HepG2 (cell line): ENCODE data around the gene POC1B. TPM values are rescaled to one million over a fixed set of nuclear protein-coding genes. Genes with fewer than 3 reads are reported as not detected.

Experiments
- ATAC-seq: fragments of 200-7000 bp; cut with Tn5 transposase; 3 replicates; pipeline ENCODE4 v1.9.1; 2020; ENCODE audit warnings: mild to moderate bottlenecking, moderate library complexity
- BruUV-seq: library from RNA; stranded (reverse); fragments of 400-500 nt; replicated peaks from 2 replicates; lab custom pipeline; 2021; lab: Mats Ljungman, UMichigan
- CTCF ChIA-PET: fragments of 300-600 bp; formaldehyde crosslinking; extraction: SDS; loops from one replicate; lab custom pipeline; 2021; ENCODE audit warnings: low total read pairs, inconsistent platforms, low intra/inter-chr PET ratio; lab: Yijun Ruan, JAX
- POLR2A ChIA-PET: fragments of 350-600 bp; sonication (Branson Sonifier 250); formaldehyde crosslinking; loops from one replicate; lab custom pipeline; 2020; ENCODE audit warnings: antibody characterized with exemption, inconsistent platforms; lab: Yijun Ruan, JAX
- DNase-seq: peaks from one replicate; pipeline ENCODE4 v3.0.0-alpha.2; 2015; ENCODE audit warnings: low spot score
- FAIRE-seq: peaks from 3 replicates; lab custom pipeline; 2011; peaks lifted over from hg19 to GRCh38; lab: Jason Lieb, UNC
- H2AFZ ChIP-seq: one replicate; pipeline ENCODE4 v1.6.1; 2011; ENCODE audit warnings: low read length, inconsistent platforms
- H3K27ac ChIP-seq: fragments of 300-600 bp; 3 replicates; pipeline ENCODE4 v1.8.0; 2011; ENCODE audit warnings: mixed run types, mild to moderate bottlenecking, mixed read lengths, low read length, inconsistent platforms; ENCODE audit not compliant: insufficient read depth; ENCODE audit errors: extremely low read length
- H3K27me3 ChIP-seq, 2 experiments: fragments of 200-600 bp in 1 of 2; 2 replicates in 1 of 2; 3 replicates in 1 of 2; pipeline versions ENCODE4 v1.6.0 to v1.8.0; 2011; ENCODE audit warnings: low read length in 2 of 2, mild to moderate bottlenecking in 2 of 2, moderate library complexity in 2 of 2, inconsistent platforms in 1 of 2; ENCODE audit not compliant: insufficient read depth in 2 of 2, control insufficient read depth in 1 of 2
- H3K36me3 ChIP-seq, 2 experiments: fragments of 200-600 bp in 1 of 2; replicated peaks in 1 of 2; 2 replicates in 1 of 2; 3 replicates in 1 of 2; pipeline versions ENCODE4 v1.5.1 to v1.8.0; 2011; ENCODE audit warnings: low read length in 2 of 2, inconsistent platforms in 1 of 2; ENCODE audit not compliant: insufficient read depth in 2 of 2, control insufficient read depth in 1 of 2
- H3K4me1 ChIP-seq: 2 replicates; pipeline ENCODE4 v1.5.1; 2012; ENCODE audit warnings: low read length, inconsistent platforms; ENCODE audit not compliant: insufficient read depth
- H3K4me2 ChIP-seq: 2 replicates; pipeline ENCODE4 v1.6.0; 2011; ENCODE audit warnings: low read depth, low read length, inconsistent platforms
- H3K4me3 ChIP-seq, 3 experiments: fragments of 200-600 bp in 1 of 3; sonication (generic), shearing (Covaris generic) in 1 of 3; replicated peaks in 1 of 3; 2 replicates each; pipeline ENCODE4 v1.5.1; 2011 to 2016; ENCODE audit warnings: low read length in 3 of 3, inconsistent platforms in 2 of 3, low read depth in 2 of 3, mild to moderate bottlenecking in 2 of 3, control low read depth in 1 of 3, mixed read lengths in 1 of 3; ENCODE audit not compliant: insufficient read depth in 1 of 3
- H3K79me2 ChIP-seq: one replicate; pipeline ENCODE4 v1.6.1; 2011; ENCODE audit warnings: low read length, inconsistent platforms; ENCODE audit not compliant: insufficient read depth
- H3K9ac ChIP-seq: 2 replicates; pipeline ENCODE4 v1.6.0; 2011; ENCODE audit warnings: mild to moderate bottlenecking, low read depth, low read length, inconsistent platforms; ENCODE audit not compliant: insufficient read depth
- H3K9me3 ChIP-seq: 2 replicates; pipeline ENCODE4 v1.5.1; 2012; ENCODE audit warnings: mild to moderate bottlenecking, low read length
- H4K20me1 ChIP-seq: 2 replicates; pipeline ENCODE4 v1.6.0; 2011; ENCODE audit warnings: inconsistent platforms, mild to moderate bottlenecking, low read length, moderate library complexity; ENCODE audit not compliant: insufficient read depth
- AHDC1 ChIP-seq: sonication (generic); formaldehyde crosslinking; IDR thresholded peaks from 2 replicates; pipeline ENCODE4 v1.5.1; 2020; ENCODE audit warnings: mild to moderate bottlenecking, missing genetic modification reagents, borderline replicate concordance
- ATF4 ChIP-seq, 2 experiments: fragments of 450-650 bp in 1 of 2; sonication (generic) in 1 of 2; formaldehyde crosslinking; IDR thresholded peaks; 2 replicates each; pipeline versions ENCODE4 v1.5.0 to v1.8.0; 2020 to 2022; ENCODE audit warnings: mild to moderate bottlenecking in 1 of 2, missing genetic modification reagents in 1 of 2
- GABPB1 ChIP-seq: IDR thresholded peaks from 2 replicates; pipeline ENCODE4 v1.6.1; 2016; ENCODE audit warnings: mild to moderate bottlenecking, missing genetic modification reagents, moderate library complexity, missing compliant biosample characterization
- KLF16 ChIP-seq, 2 experiments: sonication (generic) in 1 of 2; formaldehyde crosslinking in 1 of 2; IDR thresholded peaks; 2 replicates each; pipeline versions ENCODE4 v1.6.1 to v1.8.0; 2016 to 2023; ENCODE audit warnings: missing genetic modification reagents in 2 of 2, missing compliant biosample characterization in 1 of 2
- KMT2B ChIP-seq: IDR thresholded peaks from 2 replicates; pipeline ENCODE4 v1.6.1; 2016; ENCODE audit warnings: missing genetic modification reagents, missing compliant biosample characterization
- REPIN1 ChIP-seq: sonication (generic); formaldehyde crosslinking; IDR thresholded peaks from 2 replicates; pipeline ENCODE4 v1.8.0; 2022; ENCODE audit warnings: missing genetic modification reagents, low read depth, mild to moderate bottlenecking, borderline replicate concordance
- TFDP1 ChIP-seq: IDR thresholded peaks from 2 replicates; pipeline ENCODE4 v1.6.1; 2016; ENCODE audit warnings: missing compliant biosample characterization, missing genetic modification reagents, borderline replicate concordance
- ZNF343 ChIP-seq: sonication (generic); formaldehyde crosslinking; IDR thresholded peaks from 2 replicates; pipeline ENCODE4 v1.4.0; 2020; ENCODE audit warnings: mild to moderate bottlenecking, missing genetic modification reagents
- ZNF614 ChIP-seq: IDR thresholded peaks from 2 replicates; pipeline ENCODE4 v1.6.1; 2018; ENCODE audit warnings: missing biosample characterization, missing genetic modification reagents, inconsistent platforms, borderline replicate concordance
- ZNF615 ChIP-seq: sonication (generic); formaldehyde crosslinking; IDR thresholded peaks from 2 replicates; pipeline ENCODE4 v1.5.0; 2020; ENCODE audit warnings: mild to moderate bottlenecking, missing genetic modification reagents, borderline replicate concordance
- WGBS: methylation state at CpG from one replicate; pipeline ENCODE4 v1.1.6; 2017; ENCODE audit warnings: low lambda C conversion rate; 5-methylcytosine and 5-hydroxymethylcytosine counted together
- in situ Hi-C: cut with HindIII; loops from 2 replicates; pipeline ENCODE4 v1.10.0; 2017; ENCODE audit warnings: low pct_unique_long_range_greater_than_20kb; ENCODE audit not compliant: extremely low pct_ligation_motif_present
- intact Hi-C: fragments of 100-400 bp; cut with micrococcal nuclease; formaldehyde crosslinking; loops from one replicate; pipeline ENCODE4 v1.10.0; 2022; ENCODE audit not compliant: unreplicated experiment
- polyA plus RNA-seq, 8 experiments: library from polyadenylated mRNA; depleted of rRNA in 3 of 8; stranded (reverse) in 7 of 8; unstranded in 1 of 8; fragments of >200 nt; fragmentation: Illumina TruSeq in 4 of 8; extraction: Trizol in 4 of 8; gene quantifications; 2 replicates each; pipeline versions ENCODE4 v1.2.1 to v1.2.3, GENCODE V29; 2011 to 2016; ENCODE audit warnings: low read depth in 4 of 8, missing spikeins in 1 of 8, mixed read lengths in 1 of 8; ENCODE audit not compliant: insufficient read depth in 1 of 8
- total RNA-seq, 5 experiments: library from RNA; depleted of rRNA; stranded (reverse); fragments of >200 nt; fragmentation: Illumina TruSeq; extraction: Trizol; gene quantifications; 2 replicates each; pipeline ENCODE4 v1.2.3, GENCODE V29; 2016; ENCODE audit warnings: low read depth in 1 of 5
- TF ChIP-seq, protein P1 (sequence below): sonication (generic); formaldehyde crosslinking; IDR thresholded peaks from 2 replicates; pipeline ENCODE4 v1.4.0; 2020; ENCODE audit warnings: missing genetic modification reagents, borderline replicate concordance

POC1B gene
- total and polyA plus RNA-seq, 2 of the 13 experiments (the other 11 are each of a cell fraction or from before 2014, with no cell fraction given) = 9.3 to 11.0 TPM

GRCh38 chr12:89436062-89436461 is 89.8 kb downstream of the POC1B start (continued):
- no peak for TF ChIP-seq ZNF615 (CRISPR knock-in tag)
- no peak for TF ChIP-seq TFDP1 (CRISPR knock-in tag)

DNA sequence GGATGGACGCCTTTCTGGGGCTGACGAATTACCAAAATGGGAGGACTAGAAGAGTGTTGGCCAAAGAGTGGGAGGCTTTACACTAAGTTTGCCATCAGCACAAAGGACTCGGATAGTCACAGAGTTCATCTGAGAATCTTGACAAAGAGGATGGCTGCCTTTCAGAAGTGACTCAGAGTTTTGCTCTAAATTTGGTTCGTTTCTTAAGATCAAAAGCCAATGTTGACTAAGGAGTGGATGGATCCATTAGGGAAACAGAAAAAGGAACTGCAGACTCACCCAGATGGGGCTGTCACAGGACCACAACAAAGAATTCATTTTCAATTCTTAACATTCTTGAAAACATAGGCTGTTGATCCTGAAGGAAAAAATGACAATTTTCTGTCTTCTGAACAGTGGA is 92.2 kb downstream of the POC1B start:
- ChIA-PET POLR2A (no interaction called here), CTCF (no interaction called here)
- Histone ChIP-seq H3K4me1 (peaks cover 10% of the 10 kb centered on the region; the same call in 1 of the 2 replicates), H3K27ac (no peak overlapping the region), H3K9me3 (no peaks in the 10 kb centered on the region), H3K4me3 (no peak overlapping the region), H4K20me1 (no peaks in the 10 kb centered on the region), H3K79me2 (no peaks in the 10 kb centered on the region), H3K9ac (no peak overlapping the region), H2AFZ (no peak overlapping the region), H3K4me2 (no peak overlapping the region), H3K27me3 (no peaks in the 10 kb centered on the region), H3K36me3 (no peaks in the 10 kb centered on the region; a peak in 1 of 5 replicates)
- no peak for FAIRE-seq
- 91% methylated on average over 4 of the region's 4 CpGs for WGBS
- no TSS peak for BruUV-seq
- intact Hi-C loops = no loop called here
- DNase-seq = no peak
- in situ Hi-C loops = no loop called here
- no peak for ATAC-seq
- TF ChIP-seq, protein P1, sequence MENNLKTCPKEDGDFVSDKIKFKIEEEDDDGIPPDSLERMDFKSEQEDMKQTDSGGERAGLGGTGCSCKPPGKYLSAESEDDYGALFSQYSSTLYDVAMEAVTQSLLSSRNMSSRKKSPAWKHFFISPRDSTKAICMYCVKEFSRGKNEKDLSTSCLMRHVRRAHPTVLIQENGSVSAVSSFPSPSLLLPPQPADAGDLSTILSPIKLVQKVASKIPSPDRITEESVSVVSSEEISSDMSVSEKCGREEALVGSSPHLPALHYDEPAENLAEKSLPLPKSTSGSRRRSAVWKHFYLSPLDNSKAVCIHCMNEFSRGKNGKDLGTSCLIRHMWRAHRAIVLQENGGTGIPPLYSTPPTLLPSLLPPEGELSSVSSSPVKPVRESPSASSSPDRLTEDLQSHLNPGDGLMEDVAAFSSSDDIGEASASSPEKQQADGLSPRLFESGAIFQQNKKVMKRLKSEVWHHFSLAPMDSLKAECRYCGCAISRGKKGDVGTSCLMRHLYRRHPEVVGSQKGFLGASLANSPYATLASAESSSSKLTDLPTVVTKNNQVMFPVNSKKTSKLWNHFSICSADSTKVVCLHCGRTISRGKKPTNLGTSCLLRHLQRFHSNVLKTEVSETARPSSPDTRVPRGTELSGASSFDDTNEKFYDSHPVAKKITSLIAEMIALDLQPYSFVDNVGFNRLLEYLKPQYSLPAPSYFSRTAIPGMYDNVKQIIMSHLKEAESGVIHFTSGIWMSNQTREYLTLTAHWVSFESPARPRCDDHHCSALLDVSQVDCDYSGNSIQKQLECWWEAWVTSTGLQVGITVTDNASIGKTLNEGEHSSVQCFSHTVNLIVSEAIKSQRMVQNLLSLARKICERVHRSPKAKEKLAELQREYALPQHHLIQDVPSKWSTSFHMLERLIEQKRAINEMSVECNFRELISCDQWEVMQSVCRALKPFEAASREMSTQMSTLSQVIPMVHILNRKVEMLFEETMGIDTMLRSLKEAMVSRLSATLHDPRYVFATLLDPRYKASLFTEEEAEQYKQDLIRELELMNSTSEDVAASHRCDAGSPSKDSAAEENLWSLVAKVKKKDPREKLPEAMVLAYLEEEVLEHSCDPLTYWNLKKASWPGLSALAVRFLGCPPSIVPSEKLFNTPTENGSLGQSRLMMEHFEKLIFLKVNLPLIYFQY (CRISPR knock-in tag) = no peak
- TF ChIP-seq ZNF343 (CRISPR knock-in tag) (no peak), ZNF614 (no peak), KLF16 (CRISPR knock-in tag; IDR thresholded peaks at IDR 0.05) (no peak), ATF4 (CRISPR knock-in tag; IDR thresholded peaks at IDR 0.05) (no peak), GABPB1 (CRISPR knock-in tag) (no peak), KMT2B (CRISPR knock-in tag) (no peak), REPIN1 (CRISPR knock-in tag) (no peak), AHDC1 (CRISPR knock-in tag) (no peak)
